BE2C (cell line): ENCODE data around the gene LRBA.

ENCODE experiments used
- DNase-seq: peaks from one replicate; pipeline ENCODE4 v3.0.0-alpha.2; 2020
- H3K27me3 ChIP-seq: fragments of 250-450 bp; sonication (Bioruptor Pico); 2 replicates; pipeline ENCODE4 v1.5.1; 2020; ENCODE audit warnings: mild to moderate bottlenecking
- H3K36me3 ChIP-seq: fragments of 250-450 bp; sonication (Bioruptor Pico); 2 replicates; pipeline ENCODE4 v1.5.1; 2020; ENCODE audit warnings: mild to moderate bottlenecking
- H3K4me1 ChIP-seq: fragments of 250-450 bp; sonication (Bioruptor Pico); 2 replicates; pipeline ENCODE4 v1.5.1; 2020
- H3K4me3 ChIP-seq: 2 replicates; pipeline ENCODE4 v1.5.1; 2011; ENCODE audit warnings: low read depth, low read length
- H3K9me3 ChIP-seq: fragments of 250-450 bp; sonication (Bioruptor Pico); 2 replicates; pipeline ENCODE4 v1.5.1; 2020
- TF ChIP-seq, protein P1 (sequence below): IDR thresholded peaks from 2 replicates; pipeline ENCODE4 v1.5.1; 2012; ENCODE audit warnings: mild to moderate bottlenecking, low read depth, low read length

Gene LRBA

DNA sequence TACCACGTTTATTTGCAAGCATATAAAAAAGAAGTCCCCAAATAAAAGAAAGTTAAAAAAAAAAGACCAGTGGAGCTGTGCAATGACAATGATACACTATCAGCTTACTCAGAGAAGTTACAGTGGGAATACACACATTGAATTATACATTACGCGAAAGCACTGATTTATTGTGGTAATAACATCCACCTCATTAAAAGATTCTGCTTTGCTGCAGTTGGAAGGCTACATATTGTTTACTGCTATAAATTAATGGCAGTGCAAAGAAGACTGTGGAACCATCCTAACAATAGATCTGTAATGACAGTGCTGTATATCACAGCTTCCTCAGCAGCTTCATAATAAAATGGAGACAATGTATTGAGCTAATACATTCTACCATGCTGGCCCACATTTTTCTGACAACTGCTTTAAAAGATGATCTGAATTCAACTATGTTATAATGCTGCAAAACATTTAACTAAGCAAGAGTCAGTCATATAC lies 575.6 kb downstream of the LRBA start:
- TF ChIP-seq, protein P1, sequence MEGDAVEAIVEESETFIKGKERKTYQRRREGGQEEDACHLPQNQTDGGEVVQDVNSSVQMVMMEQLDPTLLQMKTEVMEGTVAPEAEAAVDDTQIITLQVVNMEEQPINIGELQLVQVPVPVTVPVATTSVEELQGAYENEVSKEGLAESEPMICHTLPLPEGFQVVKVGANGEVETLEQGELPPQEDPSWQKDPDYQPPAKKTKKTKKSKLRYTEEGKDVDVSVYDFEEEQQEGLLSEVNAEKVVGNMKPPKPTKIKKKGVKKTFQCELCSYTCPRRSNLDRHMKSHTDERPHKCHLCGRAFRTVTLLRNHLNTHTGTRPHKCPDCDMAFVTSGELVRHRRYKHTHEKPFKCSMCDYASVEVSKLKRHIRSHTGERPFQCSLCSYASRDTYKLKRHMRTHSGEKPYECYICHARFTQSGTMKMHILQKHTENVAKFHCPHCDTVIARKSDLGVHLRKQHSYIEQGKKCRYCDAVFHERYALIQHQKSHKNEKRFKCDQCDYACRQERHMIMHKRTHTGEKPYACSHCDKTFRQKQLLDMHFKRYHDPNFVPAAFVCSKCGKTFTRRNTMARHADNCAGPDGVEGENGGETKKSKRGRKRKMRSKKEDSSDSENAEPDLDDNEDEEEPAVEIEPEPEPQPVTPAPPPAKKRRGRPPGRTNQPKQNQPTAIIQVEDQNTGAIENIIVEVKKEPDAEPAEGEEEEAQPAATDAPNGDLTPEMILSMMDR: no peak
- Histone ChIP-seq H3K9me3 (no peaks in the 10 kb centered on the region), H3K4me3 (no peak overlapping the region), H3K27me3 (no peaks in the 10 kb centered on the region), H3K36me3 (peaks cover 23% of the 10 kb centered on the region), H3K4me1 (peaks cover 13% of the 10 kb centered on the region)
- DNase-seq: no peak

DNA sequence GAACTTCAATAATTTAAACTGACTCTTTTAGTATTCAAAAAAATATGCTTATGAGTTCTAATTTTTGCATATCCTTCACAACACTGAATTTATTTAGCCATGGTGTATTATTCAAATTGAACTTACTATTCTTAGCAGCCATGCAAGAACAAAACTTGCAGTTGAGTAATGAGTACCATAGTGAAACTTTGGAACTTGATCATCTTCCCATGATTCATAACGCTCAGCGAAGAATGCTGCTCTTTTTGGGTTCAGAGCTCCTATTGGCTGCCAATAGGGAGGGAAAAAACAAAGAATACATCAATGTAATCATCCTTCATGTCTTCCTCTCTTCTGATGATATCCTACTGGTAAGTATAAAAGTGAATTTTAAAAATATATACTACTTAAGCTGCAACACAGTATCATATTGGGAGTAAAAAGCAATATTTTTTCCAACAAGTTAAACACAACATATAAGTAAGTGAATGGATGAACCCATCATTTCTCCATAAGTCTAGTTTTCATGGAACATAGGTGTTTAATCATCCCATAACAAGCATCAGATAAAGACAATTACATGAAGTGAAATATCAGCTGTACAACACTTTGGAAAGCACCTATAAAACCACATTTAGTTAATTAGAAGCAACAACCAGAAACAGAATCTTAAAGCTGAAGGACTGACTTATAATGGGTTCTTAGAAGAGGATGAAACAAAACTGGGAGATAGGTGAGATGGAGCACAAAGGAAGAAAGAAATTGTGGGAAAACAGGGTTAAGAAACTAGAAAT lies 578.3 kb downstream of the LRBA start:
- TF ChIP-seq, protein P1: no peak
- no peaks in the 10 kb centered on the region for H3K9me3 ChIP-seq
- peaks cover 5% of the 10 kb centered on the region for H3K4me1 ChIP-seq
- H3K27me3 ChIP-seq: no peaks in the 10 kb centered on the region
- peaks cover 23% of the 10 kb centered on the region for H3K36me3 ChIP-seq
- no peak for DNase-seq
- H3K4me3 ChIP-seq: no peak overlapping the region

DNA sequence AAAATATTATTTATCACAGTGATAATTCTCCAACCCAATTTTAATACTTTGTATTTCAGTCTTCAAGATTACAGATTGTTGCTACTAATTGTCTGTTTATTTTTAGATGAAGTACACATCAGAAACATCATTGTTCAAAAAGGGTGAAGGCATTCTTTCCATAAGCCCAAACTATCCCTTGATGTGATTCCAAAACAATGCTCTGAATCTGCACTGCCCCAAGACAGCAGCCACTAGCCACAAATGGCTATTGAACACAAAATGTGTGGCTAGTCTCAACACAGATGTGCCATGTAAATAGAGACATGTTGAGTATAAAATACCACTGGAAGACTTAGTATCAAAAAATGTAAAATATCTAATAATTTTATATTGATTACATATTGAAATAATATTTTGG lies 583.9 kb downstream of the LRBA start:
- Histone ChIP-seq H3K4me3 (no peak overlapping the region), H3K27me3 (no peaks in the 10 kb centered on the region), H3K36me3 (peaks cover 20% of the 10 kb centered on the region), H3K4me1 (peaks cover 30% of the 10 kb centered on the region), H3K9me3 (no peaks in the 10 kb centered on the region)
- DNase-seq: no peak
- TF ChIP-seq, protein P1: no peak

DNA sequence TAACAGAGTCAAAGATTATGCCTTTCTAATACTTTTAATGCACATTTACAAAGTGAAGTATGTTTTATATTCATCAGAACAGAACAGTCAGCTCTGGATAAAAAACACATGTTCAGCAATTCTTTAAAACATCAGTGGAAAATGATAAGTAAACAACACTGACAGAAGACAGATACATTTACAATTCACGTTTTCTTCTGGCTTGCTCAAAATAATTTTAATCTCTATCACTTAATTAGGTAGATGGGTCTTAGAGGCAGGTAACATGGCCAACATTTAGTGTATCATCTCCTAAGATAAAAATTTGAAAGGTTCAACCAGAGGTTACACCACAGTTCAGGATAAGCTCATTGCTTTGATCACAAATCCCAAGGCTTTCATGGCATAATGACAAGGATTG lies 589.9 kb downstream of the LRBA start:
- no peaks in the 10 kb centered on the region for H3K9me3 ChIP-seq
- no peaks in the 10 kb centered on the region for H3K27me3 ChIP-seq
- TF ChIP-seq, protein P1: no peak
- peaks cover 25% of the 10 kb centered on the region for H3K36me3 ChIP-seq
- H3K4me3 ChIP-seq: no peak overlapping the region
- H3K4me1 ChIP-seq: peaks cover 32% of the 10 kb centered on the region
- DNase-seq: no peak

DNA sequence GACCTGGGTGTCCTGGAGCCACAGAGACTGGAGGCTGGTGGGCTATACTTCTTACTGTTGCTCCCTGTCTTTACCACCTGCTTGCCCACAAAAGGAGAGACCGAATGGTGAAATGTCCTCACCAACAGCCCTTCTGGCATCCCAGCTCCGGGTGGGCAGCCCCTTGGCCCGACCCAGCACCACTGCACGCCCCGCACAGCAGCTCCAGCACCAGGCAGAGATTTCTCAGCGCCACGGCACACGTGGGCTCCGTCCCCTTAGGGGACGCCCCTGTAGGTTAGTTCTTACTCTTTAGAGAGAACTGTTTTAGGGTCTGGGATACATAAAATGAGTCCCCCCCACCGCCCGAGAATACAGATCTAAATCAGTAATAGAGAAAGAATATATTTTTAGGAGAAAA lies 591.6 kb downstream of the LRBA start:
- no peaks in the 10 kb centered on the region for H3K27me3 ChIP-seq
- peaks cover 26% of the 10 kb centered on the region for H3K4me1 ChIP-seq
- no peaks in the 10 kb centered on the region for H3K9me3 ChIP-seq
- H3K36me3 ChIP-seq: peaks cover 23% of the 10 kb centered on the region
- TF ChIP-seq, protein P1: no peak
- H3K4me3 ChIP-seq: no peak overlapping the region
- DNase-seq: no peak

DNA sequence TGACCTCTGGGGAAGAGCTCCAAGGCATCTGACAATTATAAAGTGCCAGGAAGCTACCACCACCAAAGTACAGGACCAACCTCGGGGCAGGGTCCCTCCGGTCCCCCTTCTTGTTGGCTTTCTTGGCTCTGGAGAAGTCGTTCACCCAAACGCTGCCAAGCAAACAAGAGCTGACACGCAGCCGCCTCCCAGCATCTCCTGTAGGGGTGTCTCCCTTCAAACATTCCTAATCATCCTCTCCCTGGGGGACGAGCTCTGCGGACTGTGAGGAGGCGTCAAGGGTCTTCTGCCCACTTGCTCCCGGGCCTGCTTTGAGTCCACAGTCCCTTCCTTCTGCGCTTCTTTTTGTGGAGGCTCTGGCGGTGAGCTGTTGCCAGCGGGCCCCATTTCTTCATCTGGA lies 592.0 kb downstream of the LRBA start:
- no peak for DNase-seq
- TF ChIP-seq, protein P1: no peak
- Histone ChIP-seq H3K4me1 (peaks cover 24% of the 10 kb centered on the region), H3K27me3 (no peaks in the 10 kb centered on the region), H3K36me3 (peaks cover 23% of the 10 kb centered on the region), H3K9me3 (no peaks in the 10 kb centered on the region), H3K4me3 (no peak overlapping the region)
